ENCODE measurements around the gene NCBP3.
A peak's percentile ranks its signal among the peaks of the same experiment; 100 is the strongest.
"Not testable (repeated sequence)": the region's sequence is repeated elsewhere in the genome, so short reads cannot be mapped to it uniquely, and the experiment has no call there.

NCBP3 gene

DNA sequence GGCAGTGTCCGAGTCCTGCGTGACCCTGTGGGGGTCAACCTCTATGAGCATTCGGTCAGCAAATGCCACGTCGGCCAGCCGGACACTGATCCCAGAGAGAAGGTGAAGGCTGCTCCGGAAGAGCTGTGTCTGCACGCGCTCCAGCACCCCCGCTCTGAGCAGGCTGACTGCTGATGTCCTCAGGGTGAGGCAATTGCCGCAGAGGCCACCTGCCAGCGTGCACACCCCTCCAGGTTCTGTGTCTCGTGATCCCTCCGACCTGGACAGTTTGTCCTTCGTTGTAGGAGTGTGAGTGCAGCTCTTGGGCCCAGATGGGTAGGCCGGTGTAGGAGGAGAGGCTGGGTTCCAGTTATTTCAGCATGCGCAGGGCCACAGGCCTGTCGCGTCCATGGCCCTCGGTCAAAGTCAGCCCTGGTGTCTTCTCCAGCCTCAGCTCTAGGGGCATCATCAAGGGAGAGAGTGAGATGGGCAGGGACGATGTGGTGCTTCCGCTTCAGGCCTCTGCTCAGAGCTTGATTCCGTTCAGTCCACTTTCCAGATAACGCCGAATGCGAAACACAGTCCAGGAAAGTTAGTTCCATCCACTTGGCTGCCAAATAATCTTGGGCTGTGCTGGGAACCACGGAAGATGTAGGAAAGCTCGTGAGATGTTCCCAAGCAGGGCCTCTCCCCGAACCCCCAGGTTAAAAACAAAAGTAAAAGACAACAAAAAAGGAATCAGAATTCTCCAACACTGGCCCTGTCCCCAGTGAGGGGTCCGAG, 15.1 kb upstream of the NCBP3 start:
- DNase-seq = no peak
- Histone ChIP-seq H4K8ac (ENCODE audit: low read depth, low read length) (no peak overlapping the region), H3K18ac (ENCODE audit: low read length) (no peak overlapping the region), H3K4me1 (ENCODE audit: control insufficient read depth in 1 of 2, insufficient read depth in 2 of 2, low read length in 2 of 2) (no peaks in the 10 kb centered on the region), H2AFZ (ENCODE audit: insufficient read depth, low read length, poor library complexity) (no peak overlapping the region), H4K91ac (ENCODE audit: low read depth, low read length) (no peak overlapping the region), H2AK5ac (ENCODE audit: low read length) (no peak overlapping the region), H3K4me2 (ENCODE audit: low read length) (no peak overlapping the region), H3K79me2 (ENCODE audit: control insufficient read depth, insufficient read depth, low read length, poor library complexity) (no peaks in the 10 kb centered on the region), H2BK5ac (ENCODE audit: low read depth, low read length, poor library complexity) (no peak overlapping the region), H3K27ac (ENCODE audit: low read depth, low read length) (no peak overlapping the region), H3K23ac (ENCODE audit: low read length) (no peak overlapping the region), H3K36me3 (ENCODE audit: control insufficient read depth in 1 of 2, insufficient read depth in 2 of 2, low read length in 2 of 2) (no peaks in the 10 kb centered on the region), H2BK120ac (ENCODE audit: insufficient read depth, low read length, poor library complexity) (no peak overlapping the region), H3K4me3 (ENCODE audit: low read depth, low read length) (no peak overlapping the region), H3K4ac (ENCODE audit: low read depth, low read length) (no peak overlapping the region), H3K79me1 (ENCODE audit: low read length) (no peaks in the 10 kb centered on the region), H3K14ac (ENCODE audit: low read length) (no peak overlapping the region), H2BK12ac (ENCODE audit: low read length) (no peak overlapping the region), H3K27me3 (ENCODE audit: insufficient read depth, low read length) (no peaks in the 10 kb centered on the region), H3K9me3 (ENCODE audit: insufficient read depth, low read depth, low read length) (peaks cover 2% of the 10 kb centered on the region), H3K9ac (ENCODE audit: low read length) (peak overlapping the region; percentile 18), H4K12ac (ENCODE audit: low read depth, low read length) (no peak overlapping the region)
- no CpG with 5 or more reads among the region's 30 CpGs for WGBS (ENCODE audit: extremely low coverage, insufficient coverage, insufficient read length)

DNA sequence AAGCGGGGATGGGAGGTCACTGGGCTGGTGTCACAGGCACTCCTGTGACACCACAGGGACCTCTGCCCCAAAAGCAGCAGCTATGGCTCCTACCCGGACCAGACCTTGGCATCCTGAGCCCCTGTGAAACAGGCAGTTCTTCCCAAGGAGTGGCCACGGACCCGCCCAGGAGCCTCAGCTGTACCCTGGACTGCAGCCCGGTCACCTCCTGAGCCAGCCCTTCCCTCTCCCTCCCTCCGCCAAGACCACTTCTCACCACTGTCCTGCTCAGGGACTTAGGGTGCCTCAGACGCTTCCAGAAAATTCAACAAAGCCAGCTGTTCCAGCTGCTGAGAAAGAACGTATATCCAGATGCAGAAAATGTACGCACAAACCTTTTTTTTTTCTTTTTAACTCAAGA, 13.9 kb upstream of the NCBP3 start:
- no CpG with 5 or more reads among the region's 9 CpGs for WGBS (ENCODE audit: extremely low coverage, insufficient coverage, insufficient read length)

DNA sequence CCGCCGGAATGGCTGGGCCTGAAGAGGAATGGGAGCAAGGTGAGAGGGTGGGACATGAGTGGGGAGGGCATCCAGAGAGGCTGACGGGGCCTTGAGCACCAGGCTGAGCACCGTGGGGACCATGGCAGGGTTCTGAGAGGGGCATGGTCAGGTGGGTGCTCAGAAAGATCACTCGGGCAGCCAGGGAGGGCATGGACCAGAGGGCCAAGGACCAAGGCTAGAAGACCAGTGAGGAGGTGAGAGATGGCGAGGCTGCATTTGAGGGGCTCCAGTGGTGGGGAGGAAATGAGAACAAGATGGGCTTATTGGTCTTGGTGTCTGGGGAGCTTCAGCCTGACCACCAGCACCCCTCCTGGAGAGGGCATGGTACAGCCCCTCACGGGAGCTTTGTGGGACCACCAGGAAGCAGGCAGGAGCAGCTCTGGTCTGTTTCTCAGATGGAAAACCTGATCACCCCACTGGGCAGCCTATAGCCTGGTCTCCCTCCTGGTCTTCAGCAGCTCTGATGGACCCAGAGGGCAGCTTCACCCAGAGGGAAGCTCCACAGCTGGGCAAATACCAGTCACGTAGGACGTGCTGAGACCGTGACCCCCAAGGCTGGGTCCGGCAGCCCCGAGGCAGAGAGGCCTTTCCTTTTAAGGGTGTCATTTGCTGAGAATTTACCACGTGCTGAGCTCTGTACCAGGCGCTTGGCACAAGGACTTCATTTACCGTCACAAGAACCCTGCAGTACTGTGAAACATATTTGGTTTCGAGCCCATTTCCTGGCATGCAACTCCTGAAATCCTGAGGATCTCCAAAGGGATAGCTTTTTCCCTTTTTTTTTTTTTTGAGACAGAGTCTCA, 11.4 kb upstream of the NCBP3 start:
- H3K79me2 ChIP-seq (ENCODE audit: control insufficient read depth, insufficient read depth, low read length, poor library complexity) = no peaks in the 10 kb centered on the region
- no peak overlapping the region for H3K27ac ChIP-seq (ENCODE audit: low read depth, low read length)
- H3K4ac ChIP-seq (ENCODE audit: low read depth, low read length) = no peak overlapping the region
- no peak for DNase-seq
- H3K27me3 ChIP-seq (ENCODE audit: insufficient read depth, low read length) = no peaks in the 10 kb centered on the region
- no peak overlapping the region for H3K23ac ChIP-seq (ENCODE audit: low read length)
- no peaks in the 10 kb centered on the region for H3K79me1 ChIP-seq (ENCODE audit: low read length)
- H3K4me1 ChIP-seq (ENCODE audit: control insufficient read depth in 1 of 2, insufficient read depth in 2 of 2, low read length in 2 of 2) = no peaks in the 10 kb centered on the region
- no peak overlapping the region for H3K14ac ChIP-seq (ENCODE audit: low read length)
- no peak overlapping the region for H2BK12ac ChIP-seq (ENCODE audit: low read length)
- H2AK5ac ChIP-seq (ENCODE audit: low read length) = no peak overlapping the region
- WGBS (ENCODE audit: extremely low coverage, insufficient coverage, insufficient read length) = no CpG with 5 or more reads among the region's 16 CpGs
- H2BK120ac ChIP-seq (ENCODE audit: insufficient read depth, low read length, poor library complexity) = no peak overlapping the region
- peak overlapping the region; percentile 18 for H3K4me3 ChIP-seq (ENCODE audit: low read depth, low read length)
- no peaks in the 10 kb centered on the region for H3K36me3 ChIP-seq (ENCODE audit: control insufficient read depth in 1 of 2, insufficient read depth in 2 of 2, low read length in 2 of 2)
- no peak overlapping the region for H4K91ac ChIP-seq (ENCODE audit: low read depth, low read length)
- no peak overlapping the region for H3K18ac ChIP-seq (ENCODE audit: low read length)
- H3K9ac ChIP-seq (ENCODE audit: low read length) = no peak overlapping the region
- H3K4me2 ChIP-seq (ENCODE audit: low read length) = no peak overlapping the region
- no peak overlapping the region for H4K12ac ChIP-seq (ENCODE audit: low read depth, low read length)
- H2BK5ac ChIP-seq (ENCODE audit: low read depth, low read length, poor library complexity) = no peak overlapping the region
- peaks cover 2% of the 10 kb centered on the region for H3K9me3 ChIP-seq (ENCODE audit: insufficient read depth, low read depth, low read length)
- no peak overlapping the region for H4K8ac ChIP-seq (ENCODE audit: low read depth, low read length)
- no peak overlapping the region for H2AFZ ChIP-seq (ENCODE audit: insufficient read depth, low read length, poor library complexity)

More for the DNA sequence above, 13.9 kb upstream of the NCBP3 start:
- no peaks in the 10 kb centered on the region for H3K4me1 ChIP-seq (ENCODE audit: control insufficient read depth in 1 of 2, insufficient read depth in 2 of 2, low read length in 2 of 2)
- H4K91ac ChIP-seq (ENCODE audit: low read depth, low read length) = no peak overlapping the region
- DNase-seq = no peak
- H4K8ac ChIP-seq (ENCODE audit: low read depth, low read length) = no peak overlapping the region
- H2AK5ac ChIP-seq (ENCODE audit: low read length) = no peak overlapping the region
- no peak overlapping the region for H3K27ac ChIP-seq (ENCODE audit: low read depth, low read length)
- no peak overlapping the region for H3K4me3 ChIP-seq (ENCODE audit: low read depth, low read length)
- no peak overlapping the region for H2AFZ ChIP-seq (ENCODE audit: insufficient read depth, low read length, poor library complexity)
- no peak overlapping the region for H3K4me2 ChIP-seq (ENCODE audit: low read length)
- no peak overlapping the region for H3K9ac ChIP-seq (ENCODE audit: low read length)
- H3K36me3 ChIP-seq (ENCODE audit: control insufficient read depth in 1 of 2, insufficient read depth in 2 of 2, low read length in 2 of 2) = no peaks in the 10 kb centered on the region
- no peaks in the 10 kb centered on the region for H3K79me1 ChIP-seq (ENCODE audit: low read length)
- H3K18ac ChIP-seq (ENCODE audit: low read length) = no peak overlapping the region
- H3K9me3 ChIP-seq (ENCODE audit: insufficient read depth, low read depth, low read length) = peaks cover 2% of the 10 kb centered on the region
- H2BK12ac ChIP-seq (ENCODE audit: low read length) = no peak overlapping the region
- H4K12ac ChIP-seq (ENCODE audit: low read depth, low read length) = no peak overlapping the region
- no peak overlapping the region for H2BK120ac ChIP-seq (ENCODE audit: insufficient read depth, low read length, poor library complexity)
- no peak overlapping the region for H3K23ac ChIP-seq (ENCODE audit: low read length)
- no peaks in the 10 kb centered on the region for H3K27me3 ChIP-seq (ENCODE audit: insufficient read depth, low read length)
- H3K14ac ChIP-seq (ENCODE audit: low read length) = no peak overlapping the region
- H3K4ac ChIP-seq (ENCODE audit: low read depth, low read length) = no peak overlapping the region
- H2BK5ac ChIP-seq (ENCODE audit: low read depth, low read length, poor library complexity) = no peak overlapping the region
- H3K79me2 ChIP-seq (ENCODE audit: control insufficient read depth, insufficient read depth, low read length, poor library complexity) = no peaks in the 10 kb centered on the region

DNA sequence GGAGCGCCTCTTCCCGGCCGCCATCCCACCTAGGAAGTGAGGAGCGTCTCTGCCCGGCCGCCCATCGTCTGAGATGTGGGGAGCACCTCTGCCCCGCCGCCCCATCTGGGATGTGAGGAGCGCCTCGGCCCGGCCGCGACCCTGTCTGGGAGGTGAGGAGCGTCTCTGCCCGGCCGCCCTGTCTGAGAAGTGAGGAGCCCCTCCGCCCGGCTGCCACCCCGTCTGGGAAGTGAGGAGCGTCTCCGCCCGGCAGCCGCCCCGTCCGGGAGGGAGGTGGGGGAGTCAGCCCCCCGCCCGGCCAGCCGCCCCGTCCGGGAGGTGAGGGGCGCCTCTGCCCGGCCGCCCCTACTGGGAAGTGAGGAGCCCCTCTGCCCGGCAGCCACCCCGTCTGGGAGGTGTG, 8.2 kb upstream of the NCBP3 start:
- H4K91ac ChIP-seq (ENCODE audit: low read depth, low read length); H2AK5ac ChIP-seq (ENCODE audit: low read length); H3K18ac ChIP-seq (ENCODE audit: low read length); H3K14ac ChIP-seq (ENCODE audit: low read length); DNase-seq; H3K79me1 ChIP-seq (ENCODE audit: low read length); H2BK5ac ChIP-seq (ENCODE audit: low read depth, low read length, poor library complexity); H3K9me3 ChIP-seq (ENCODE audit: insufficient read depth, low read depth, low read length); H2AFZ ChIP-seq (ENCODE audit: insufficient read depth, low read length, poor library complexity); H3K4me1 ChIP-seq (ENCODE audit: control insufficient read depth in 1 of 2, insufficient read depth in 2 of 2, low read length in 2 of 2); H2BK12ac ChIP-seq (ENCODE audit: low read length); H3K36me3 ChIP-seq (ENCODE audit: control insufficient read depth in 1 of 2, insufficient read depth in 2 of 2, low read length in 2 of 2); H4K12ac ChIP-seq (ENCODE audit: low read depth, low read length); H3K27me3 ChIP-seq (ENCODE audit: insufficient read depth, low read length); H2BK120ac ChIP-seq (ENCODE audit: insufficient read depth, low read length, poor library complexity); H3K4me3 ChIP-seq (ENCODE audit: low read depth, low read length); H3K23ac ChIP-seq (ENCODE audit: low read length); H3K27ac ChIP-seq (ENCODE audit: low read depth, low read length); H3K4ac ChIP-seq (ENCODE audit: low read depth, low read length); H3K9ac ChIP-seq (ENCODE audit: low read length); H3K4me2 ChIP-seq (ENCODE audit: low read length); H3K79me2 ChIP-seq (ENCODE audit: control insufficient read depth, insufficient read depth, low read length, poor library complexity); H4K8ac ChIP-seq (ENCODE audit: low read depth, low read length): not testable (repeated sequence)
- no CpG with 5 or more reads among the region's 36 CpGs for WGBS (ENCODE audit: extremely low coverage, insufficient coverage, insufficient read length)
